HG03520 (cell line): Measurements from ENCODE around the gene KRTAP12-3.
"Not testable (repeated sequence)": the region's sequence is repeated elsewhere in the genome, so short reads cannot be mapped to it uniquely, and the experiment has no call there.

ENCODE experiments used
- ATAC-seq: cut with Tn5 transposase; IDR thresholded peaks from one replicate; pipeline ENCODE4 v1.9.1; 2021; ENCODE audit warnings: mild to moderate bottlenecking, moderate library complexity; ENCODE audit not compliant: unreplicated experiment

KRTAP12-3 gene

GRCh38 chr21:44657635-44658540 is at the start of gene KRTAP12-3:
KRTAP12-3 (plus strand) TSS chr21:44657932; CDS start chr21:44657980, 48 bp downstream.
- ATAC-seq: no peak

- ATAC-seq: no peak
Measured at GRCh38 chr21:44609193-44609592, 48.5 kb upstream of the KRTAP12-3 start.

- not testable (repeated sequence) for ATAC-seq
Measured at GRCh38 chr21:44610157-44610843, 47.4 kb upstream of the KRTAP12-3 start.

- ATAC-seq: no peak
Measured at GRCh38 chr21:44611551-44611950, 46.2 kb upstream of the KRTAP12-3 start.

GRCh38 chr21:44612029-44612486 is 45.7 kb upstream of the KRTAP12-3 start, which contains the start of gene KRTAP10-8:
KRTAP10-8 (plus strand) TSS chr21:44612079; CDS start chr21:44612101, 22 bp downstream.
- no peak for ATAC-seq

- ATAC-seq: no peak
Measured at GRCh38 chr21:44612669-44613229, 45.0 kb upstream of the KRTAP12-3 start.

GRCh38 chr21:44613386-44614155 is 44.2 kb upstream of the KRTAP12-3 start:
- no peak for ATAC-seq

- no peak for ATAC-seq
Measured at GRCh38 chr21:44614161-44614631, 43.5 kb upstream of the KRTAP12-3 start.

- ATAC-seq: no peak
Measured at GRCh38 chr21:44614961-44615391, 42.8 kb upstream of the KRTAP12-3 start.

- ATAC-seq: no peak
Measured at GRCh38 chr21:44615466-44615865, 42.3 kb upstream of the KRTAP12-3 start.

GRCh38 chr21:44615911-44616590 is 41.7 kb upstream of the KRTAP12-3 start:
- ATAC-seq: no peak

GRCh38 chr21:44616591-44616926 is 41.2 kb upstream of the KRTAP12-3 start:
- no peak for ATAC-seq

GRCh38 chr21:44617071-44617501 is 40.6 kb upstream of the KRTAP12-3 start:
- no peak for ATAC-seq

- ATAC-seq: no peak
Measured at GRCh38 chr21:44618504-44618903, 39.2 kb upstream of the KRTAP12-3 start.

- no peak for ATAC-seq
Measured at GRCh38 chr21:44618909-44619308, 38.8 kb upstream of the KRTAP12-3 start.

GRCh38 chr21:44619886-44620285 is 37.8 kb upstream of the KRTAP12-3 start:
- ATAC-seq: no peak

GRCh38 chr21:44623575-44623974 is 34.2 kb upstream of the KRTAP12-3 start:
- ATAC-seq: no peak

- no peak for ATAC-seq
Measured at GRCh38 chr21:44625756-44626155, 32.0 kb upstream of the KRTAP12-3 start.

GRCh38 chr21:44626262-44626661 is 31.5 kb upstream of the KRTAP12-3 start:
- ATAC-seq: no peak

GRCh38 chr21:44626673-44627143 is 31.0 kb upstream of the KRTAP12-3 start, which contains the start of gene KRTAP10-9:
KRTAP10-9 (plus strand) TSS chr21:44627093; CDS start chr21:44627172, 79 bp downstream.
- ATAC-seq: no peak
